SU-DHL-6 (cell line): Measurements from ENCODE around the gene DEAF1.

Source experiments
- H2AFZ ChIP-seq: fragments of 200-600 bp; sonication (generic); 2 replicates; pipeline ENCODE4 v1.6.1; 2014; ENCODE audit warnings: low read depth, mild to moderate bottlenecking, moderate library complexity, mixed read lengths, antibody characterized with exemption, low read length; ENCODE audit not compliant: severe bottlenecking
- H3F3A ChIP-seq: fragments of 200-600 bp; shearing (Covaris generic); 2 replicates; pipeline ENCODE4 v1.6.0; 2016; ENCODE audit warnings: antibody characterized with exemption, mild to moderate bottlenecking; ENCODE audit not compliant: insufficient read depth
- H3K27ac ChIP-seq: fragments of 200-600 bp; sonication (generic); 2 replicates; pipeline ENCODE4 v1.5.1; 2016; ENCODE audit warnings: low read depth, mild to moderate bottlenecking, low read length, moderate library complexity, mixed read lengths
- H3K27me3 ChIP-seq: fragments of 200-600 bp; sonication (generic), shearing (Covaris generic); 2 replicates; pipeline ENCODE4 v1.6.0; 2014; ENCODE audit warnings: mild to moderate bottlenecking, low read length
- H3K36me3 ChIP-seq: fragments of 200-600 bp; sonication (generic); 2 replicates; pipeline ENCODE4 v1.6.1; 2014; ENCODE audit warnings: mild to moderate bottlenecking, low read length, mixed read lengths
- H3K4me2 ChIP-seq: fragments of 300-600, 200-600 bp; shearing (Covaris generic), sonication (generic); 2 replicates; pipeline ENCODE4 v1.6.0; 2014; ENCODE audit warnings: low read length, low read depth, mild to moderate bottlenecking; ENCODE audit not compliant: poor library complexity, severe bottlenecking
- H3K4me3 ChIP-seq: fragments of 200-600 bp; sonication (generic); 2 replicates; pipeline ENCODE4 v1.5.1; 2014; ENCODE audit warnings: antibody characterized with exemption, low read length, mild to moderate bottlenecking, mixed read lengths; ENCODE audit not compliant: insufficient read depth, poor library complexity, severe bottlenecking
- H3K79me2 ChIP-seq: fragments of 200-600 bp; sonication (generic); 2 replicates; pipeline ENCODE4 v1.6.1; 2014; ENCODE audit warnings: mild to moderate bottlenecking, low read length, moderate library complexity; ENCODE audit not compliant: insufficient read depth
- H3K9ac ChIP-seq: fragments of 200-600 bp; sonication (generic); 2 replicates; pipeline ENCODE4 v1.7.0; 2014; ENCODE audit warnings: mild to moderate bottlenecking, low read length
- H3K9me2 ChIP-seq: fragments of 200-600 bp; sonication (generic); replicated peaks from 2 replicates; pipeline ENCODE4 v1.6.1; 2014; ENCODE audit warnings: low read length; ENCODE audit not compliant: insufficient read depth
- H3K9me3 ChIP-seq: fragments of 200-600 bp; sonication (generic); 2 replicates; pipeline ENCODE4 v1.6.1; 2014; ENCODE audit warnings: low read length, mixed read lengths; ENCODE audit not compliant: insufficient read depth
- H4K20me1 ChIP-seq: fragments of 200-600 bp; sonication (generic); 2 replicates; pipeline ENCODE4 v1.6.1; 2014; ENCODE audit warnings: low read depth, mild to moderate bottlenecking, antibody characterized with exemption, low read length, moderate library complexity, mixed read lengths
- CTCF ChIP-seq: fragments of 200-600 bp; sonication (generic); IDR thresholded peaks from one replicate; pipeline ENCODE4 v1.5.1; 2017; ENCODE audit warnings: antibody characterized with exemption, mild to moderate bottlenecking, low read length, moderate library complexity; ENCODE audit not compliant: insufficient read depth, poor library complexity, severe bottlenecking
- EZH2phosphoT487 ChIP-seq: fragments of 200-600 bp; sonication (generic), shearing (Covaris generic); conservative IDR thresholded peaks from 2 replicates; pipeline ENCODE4 v1.6.1; 2018; ENCODE audit warnings: mild to moderate bottlenecking, antibody characterized with exemption, low read length, moderate library complexity, mixed read lengths

Gene DEAF1

GRCh38 chr11:680970-681369, 14.1 kb downstream of the DEAF1 start:
- Histone ChIP-seq H3K9me2 (no peaks in the 10 kb centered on the region), H3K27ac (no peak overlapping the region), H4K20me1 (no peaks in the 10 kb centered on the region), H3F3A (no peaks in the 10 kb centered on the region), H3K36me3 (0 out of 2 replicates have a peak, but pooled peaks cover 4% of the 10 kb centered on the region), H3K9me3 (no peaks in the 10 kb centered on the region), H3K9ac (no peak overlapping the region), H3K79me2 (no peaks in the 10 kb centered on the region), H3K27me3 (no peaks in the 10 kb centered on the region), H2AFZ (no peak overlapping the region), H3K4me3 (no peak overlapping the region), H3K4me2 (no peak overlapping the region)
- no peak for TF ChIP-seq CTCF
- no peak for TF ChIP-seq EZH2phosphoT487

GRCh38 chr11:680476-680875, 14.5 kb downstream of the DEAF1 start:
- Histone ChIP-seq H3K9me2 (no peaks in the 10 kb centered on the region), H3K4me2 (no peak overlapping the region), H3K79me2 (no peaks in the 10 kb centered on the region), H3K4me3 (no peak overlapping the region), H3F3A (no peaks in the 10 kb centered on the region), H3K27ac (no peak overlapping the region), H3K9ac (no peak overlapping the region), H3K36me3 (0 out of 2 replicates have a peak, but pooled peaks cover 4% of the 10 kb centered on the region), H2AFZ (no peak overlapping the region), H3K9me3 (no peaks in the 10 kb centered on the region), H3K27me3 (no peaks in the 10 kb centered on the region), H4K20me1 (no peaks in the 10 kb centered on the region)
- TF ChIP-seq EZH2phosphoT487 (no peak), CTCF (no peak)

- Histone ChIP-seq H3K9me2 (no peaks in the 10 kb centered on the region), H2AFZ (no peak overlapping the region), H4K20me1 (no peaks in the 10 kb centered on the region), H3K79me2 (no peaks in the 10 kb centered on the region), H3K9ac (no peak overlapping the region), H3K9me3 (no peaks in the 10 kb centered on the region), H3F3A (no peaks in the 10 kb centered on the region), H3K4me2 (no peak overlapping the region), H3K27me3 (no peaks in the 10 kb centered on the region), H3K27ac (no peak overlapping the region), H3K4me3 (no peak overlapping the region), H3K36me3 (peaks cover 4% of the 10 kb centered on the region; the same call in 1 of the 2 replicates)
- TF ChIP-seq CTCF (no peak), EZH2phosphoT487 (no peak)
Measured at GRCh38 chr11:679271-680207, 15.5 kb downstream of the DEAF1 start.
